Endothelial cell of umbilical vein (primary cell): ENCODE measurements around the gene TRAPPC12. TPM values are rescaled to one million over a fixed set of nuclear protein-coding genes. Genes with fewer than 3 reads are reported as not detected.

ENCODE experiments used
- BruUV-seq: library from RNA; stranded (reverse); fragments of 400-500 nt; replicated peaks from 2 replicates; lab custom pipeline; 2021; lab: Mats Ljungman, UMichigan
- CTCF ChIA-PET: fragments of 300-600, 350-600 bp; sonication (Branson Sonifier 250); formaldehyde crosslinking; loops from one replicate; lab custom pipeline; 2021; ENCODE audit warnings: antibody characterized with exemption, inconsistent platforms; lab: Charles Lee
- POLR2A ChIA-PET: fragments of 300-600, 350-600 bp; sonication (Branson Sonifier 250); formaldehyde crosslinking; loops from one replicate; lab custom pipeline; 2021; ENCODE audit warnings: antibody characterized with exemption, inconsistent platforms; lab: Charles Lee
- DNase-seq: peaks from one replicate; pipeline ENCODE4 v3.0.0-alpha.2; 2011; ENCODE audit warnings: low read depth, low spot score
- FAIRE-seq: peaks from 2 replicates; lab custom pipeline; 2011; peaks lifted over from hg19 to GRCh38; lab: Jason Lieb, UNC
- H2AFZ ChIP-seq: 2 replicates; pipeline ENCODE4 v1.6.0; 2012; ENCODE audit warnings: low read depth, low read length, control low read depth, inconsistent platforms
- H3K27ac ChIP-seq: 2 replicates; pipeline ENCODE4 v1.5.1; 2011; ENCODE audit warnings: low read depth, mild to moderate bottlenecking, control low read depth, low read length, moderate library complexity; ENCODE audit not compliant: insufficient read depth
- H3K27me3 ChIP-seq, 2 experiments: 2 replicates each; pipeline versions ENCODE4 v1.6.0 to v1.6.1; 2011; ENCODE audit warnings: low read length in 2 of 2, mixed read lengths in 1 of 2; ENCODE audit not compliant: control insufficient read depth in 2 of 2, insufficient read depth in 2 of 2
- H3K36me3 ChIP-seq, 2 experiments: 2 replicates in 1 of 2; 3 replicates in 1 of 2; pipeline ENCODE4 v1.5.1; 2011; ENCODE audit warnings: low read length in 2 of 2, mild to moderate bottlenecking in 1 of 2, moderate library complexity in 1 of 2; ENCODE audit not compliant: control insufficient read depth in 2 of 2, insufficient read depth in 2 of 2; ENCODE audit errors: extremely low read depth in 1 of 2
- H3K4me1 ChIP-seq: 3 replicates; pipeline ENCODE4 v1.5.1; 2011; ENCODE audit warnings: mild to moderate bottlenecking, low read length; ENCODE audit not compliant: control insufficient read depth, insufficient read depth; ENCODE audit errors: extremely low read depth
- H3K4me2 ChIP-seq: 2 replicates; pipeline ENCODE4 v1.6.1; 2011; ENCODE audit warnings: low read length, control low read depth, mixed read lengths; ENCODE audit not compliant: insufficient read depth
- H3K4me3 ChIP-seq, 3 experiments: fragments of 200-600 bp in 1 of 3; sonication (generic), shearing (Covaris generic) in 1 of 3; replicated peaks in 1 of 3; 2 replicates each; pipeline ENCODE4 v1.5.1; 2011 to 2016; ENCODE audit warnings: control low read depth in 3 of 3, low read length in 3 of 3, mild to moderate bottlenecking in 2 of 3, inconsistent platforms in 1 of 3, low read depth in 1 of 3, moderate library complexity in 1 of 3; ENCODE audit not compliant: insufficient read depth in 1 of 3
- H3K79me2 ChIP-seq: 2 replicates; pipeline ENCODE4 v1.6.0; 2012; ENCODE audit warnings: low read length, inconsistent platforms; ENCODE audit not compliant: control insufficient read depth, insufficient read depth
- H3K9ac ChIP-seq: replicated peaks from 2 replicates; pipeline ENCODE3; 2011; ENCODE audit warnings: low read length, control low read depth; ENCODE audit not compliant: insufficient read depth; ENCODE audit errors: extremely low read depth
- H3K9me1 ChIP-seq: replicated peaks from 3 replicates; pipeline ENCODE4 v1.6.0; 2011; ENCODE audit warnings: mild to moderate bottlenecking, low read length; ENCODE audit not compliant: control insufficient read depth, insufficient read depth; ENCODE audit errors: extremely low read depth
- H3K9me3 ChIP-seq: replicated peaks from 2 replicates; pipeline ENCODE4 v1.5.1; 2012; ENCODE audit warnings: low read length, inconsistent platforms; ENCODE audit not compliant: control insufficient read depth, insufficient read depth
- H4K20me1 ChIP-seq: replicated peaks from 2 replicates; pipeline ENCODE3; 2011; ENCODE audit warnings: mild to moderate bottlenecking, low read length; ENCODE audit not compliant: control insufficient read depth, insufficient read depth; ENCODE audit errors: extremely low read depth
- EZH2 ChIP-seq: IDR thresholded peaks from 2 replicates; pipeline ENCODE4 v1.6.1; 2012; ENCODE audit warnings: borderline replicate concordance, low read depth, mild to moderate bottlenecking, moderate library complexity, low read length, inconsistent platforms; ENCODE audit not compliant: severe bottlenecking
- FOS ChIP-seq: IDR thresholded peaks from 2 replicates; pipeline ENCODE4 v1.6.1; 2011; ENCODE audit warnings: mild to moderate bottlenecking, low read length, moderate library complexity, borderline replicate concordance; ENCODE audit not compliant: insufficient read depth
- GATA2 ChIP-seq: IDR thresholded peaks from 2 replicates; pipeline ENCODE4 v1.7.0; 2011; ENCODE audit warnings: low read depth, mild to moderate bottlenecking, moderate library complexity, mixed read lengths, low read length; ENCODE audit not compliant: insufficient read length, insufficient read depth
- JUN ChIP-seq: IDR thresholded peaks from 2 replicates; pipeline ENCODE4 v1.6.1; 2011; ENCODE audit warnings: borderline replicate concordance, low read depth; ENCODE audit not compliant: insufficient read length, insufficient read depth
- MYC ChIP-seq: IDR thresholded peaks from one replicate; pipeline ENCODE4 v1.6.1; 2011; ENCODE audit warnings: mild to moderate bottlenecking, low read depth, low read length
- POLR2A ChIP-seq: IDR thresholded peaks from 2 replicates; pipeline ENCODE4 v1.6.1; 2012; ENCODE audit warnings: low read depth, mild to moderate bottlenecking, control low read depth, low read length
- POLR2AphosphoS5 ChIP-seq: IDR thresholded peaks from 2 replicates; pipeline ENCODE4 v1.6.1; 2012; ENCODE audit warnings: low read depth, mild to moderate bottlenecking, control low read depth, low read length, moderate library complexity; ENCODE audit not compliant: insufficient read depth
- dilution Hi-C: fragments of 300-500 bp; cut with MboI; formaldehyde crosslinking; loops from one replicate; pipeline ENCODE4 v1.15.0; 2019; ENCODE audit warnings: low sequenced_read_pairs; ENCODE audit not compliant: extremely low pct_ligation_motif_present
- intact Hi-C: fragments of 100-400 bp; cut with micrococcal nuclease; formaldehyde crosslinking; loops from one replicate; pipeline ENCODE4 v1.10.0; 2022
- polyA plus RNA-seq, 4 experiments: library from polyadenylated mRNA; depleted of rRNA in 3 of 4; stranded (reverse) in 3 of 4; unstranded in 1 of 4; fragments of >200 nt; gene quantifications; 2 replicates each; pipeline versions ENCODE4 v1.2.1 to v1.2.3, GENCODE V29; 2011 to 2012; ENCODE audit warnings: missing spikeins in 1 of 4
- total RNA-seq: library from RNA; stranded (reverse); gene quantifications from 2 replicates; pipeline ENCODE4 v1.2.3, GENCODE V29; 2021
- TF ChIP-seq, protein P1 (sequence below), 2 donors: IDR thresholded peaks; 1 replicate in 1 of 2; 2 replicates in 1 of 2; pipeline ENCODE4 v1.5.1; 2011; ENCODE audit warnings: low read length in 2 of 2, mild to moderate bottlenecking in 2 of 2, moderate library complexity in 2 of 2, control low read depth in 1 of 2, inconsistent platforms in 1 of 2, low read depth in 1 of 2; ENCODE audit not compliant: insufficient read depth in 1 of 2; ENCODE audit errors: extremely low read depth in 1 of 2
- TF ChIP-seq, protein P2 (sequence below): IDR thresholded peaks from 2 replicates; pipeline ENCODE4 v1.6.1; 2011; ENCODE audit not compliant: insufficient read depth, insufficient read length

Gene TRAPPC12
- total and polyA plus RNA-seq, 2 donors (not counting 3 experiments of a cell fraction or from before 2014, with no cell fraction given): 47.5 to 81.5 TPM

GRCh38 chr2:3467654-3468053, 88.2 kb downstream of the TRAPPC12 start:
- dilution Hi-C loops (no loop called here), intact Hi-C loops (no loop called here)
- H3K36me3 ChIP-seq: peaks cover 0 to 25% of the 10 kb centered on the region in 2 experiments
- H3K79me2 ChIP-seq: no peaks in the 10 kb centered on the region
- POLR2A ChIA-PET: no interaction called here
- no peak overlapping the region for H3K9ac ChIP-seq
- BruUV-seq: no TSS peak
- H3K9me3 ChIP-seq: no peaks in the 10 kb centered on the region
- FAIRE-seq: no peak
- no peak overlapping the region for H3K4me2 ChIP-seq
- no peaks in the 10 kb centered on the region for H4K20me1 ChIP-seq
- H2AFZ ChIP-seq: no peak overlapping the region
- no peak overlapping the region for H3K4me3 ChIP-seq
- no peak for TF ChIP-seq EZH2
- TF ChIP-seq POLR2A: no peak
- TF ChIP-seq, protein P1, sequence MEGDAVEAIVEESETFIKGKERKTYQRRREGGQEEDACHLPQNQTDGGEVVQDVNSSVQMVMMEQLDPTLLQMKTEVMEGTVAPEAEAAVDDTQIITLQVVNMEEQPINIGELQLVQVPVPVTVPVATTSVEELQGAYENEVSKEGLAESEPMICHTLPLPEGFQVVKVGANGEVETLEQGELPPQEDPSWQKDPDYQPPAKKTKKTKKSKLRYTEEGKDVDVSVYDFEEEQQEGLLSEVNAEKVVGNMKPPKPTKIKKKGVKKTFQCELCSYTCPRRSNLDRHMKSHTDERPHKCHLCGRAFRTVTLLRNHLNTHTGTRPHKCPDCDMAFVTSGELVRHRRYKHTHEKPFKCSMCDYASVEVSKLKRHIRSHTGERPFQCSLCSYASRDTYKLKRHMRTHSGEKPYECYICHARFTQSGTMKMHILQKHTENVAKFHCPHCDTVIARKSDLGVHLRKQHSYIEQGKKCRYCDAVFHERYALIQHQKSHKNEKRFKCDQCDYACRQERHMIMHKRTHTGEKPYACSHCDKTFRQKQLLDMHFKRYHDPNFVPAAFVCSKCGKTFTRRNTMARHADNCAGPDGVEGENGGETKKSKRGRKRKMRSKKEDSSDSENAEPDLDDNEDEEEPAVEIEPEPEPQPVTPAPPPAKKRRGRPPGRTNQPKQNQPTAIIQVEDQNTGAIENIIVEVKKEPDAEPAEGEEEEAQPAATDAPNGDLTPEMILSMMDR (IDR thresholded peaks at IDR 0.05; ENCODE audit: extremely low read depth in 1 of 2, insufficient read depth in 1 of 2, low read depth in 1 of 2, low read length in 2 of 2): no peak
- TF ChIP-seq GATA2: no peak
- no peaks in the 10 kb centered on the region for H3K27me3 ChIP-seq
- H3K27ac ChIP-seq: no peak overlapping the region
- no peak for DNase-seq
- no peaks in the 10 kb centered on the region for H3K9me1 ChIP-seq
- CTCF ChIA-PET: no interaction called here
- H3K4me1 ChIP-seq: no peaks in the 10 kb centered on the region

- H3K27me3 ChIP-seq: no peaks in the 10 kb centered on the region
- H3K4me1 ChIP-seq: no peaks in the 10 kb centered on the region
- H3K27ac ChIP-seq: no peak overlapping the region
- no peak overlapping the region for H3K9ac ChIP-seq
- H3K4me2 ChIP-seq: no peak overlapping the region
- CTCF ChIA-PET: no interaction called here
- peaks cover 0 to 25% of the 10 kb centered on the region in 2 experiments for H3K36me3 ChIP-seq
- intact Hi-C loops (no loop called here), dilution Hi-C loops (no loop called here)
- DNase-seq (no peak), FAIRE-seq (no peak)
- no peak for TF ChIP-seq MYC
- TF ChIP-seq EZH2: no peak
- TF ChIP-seq POLR2A: no peak
- TF ChIP-seq, protein P1 (IDR thresholded peaks at IDR 0.05; ENCODE audit: extremely low read depth in 1 of 2, insufficient read depth in 1 of 2, low read depth in 1 of 2, low read length in 2 of 2): no peak
- TF ChIP-seq GATA2: no peak
- TF ChIP-seq FOS: no peak
- TF ChIP-seq, protein P2, sequence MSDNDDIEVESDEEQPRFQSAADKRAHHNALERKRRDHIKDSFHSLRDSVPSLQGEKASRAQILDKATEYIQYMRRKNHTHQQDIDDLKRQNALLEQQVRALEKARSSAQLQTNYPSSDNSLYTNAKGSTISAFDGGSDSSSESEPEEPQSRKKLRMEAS: no peak
- TF ChIP-seq JUN: no peak
- TF ChIP-seq POLR2AphosphoS5: no peak
- BruUV-seq: no TSS peak
- no peak overlapping the region for H3K4me3 ChIP-seq
- POLR2A ChIA-PET: no interaction called here
- no peaks in the 10 kb centered on the region for H4K20me1 ChIP-seq
- no peaks in the 10 kb centered on the region for H3K9me3 ChIP-seq
- no peak overlapping the region for H2AFZ ChIP-seq
- H3K79me2 ChIP-seq: no peaks in the 10 kb centered on the region
- H3K9me1 ChIP-seq: no peaks in the 10 kb centered on the region
Observed at GRCh38 chr2:3468296-3468988, 88.9 kb downstream of the TRAPPC12 start.
